HuH-7.5 (cell line): ENCODE data around the gene MYO1H.
A peak's percentile ranks its signal among the peaks of the same experiment; 100 is the strongest.
"Not testable (repeated sequence)": the region's sequence is repeated elsewhere in the genome, so short reads cannot be mapped to it uniquely, and the experiment has no call there.

Experiments used
- DNase-seq: peaks from one replicate; pipeline ENCODE4 v3.0.0; 2011; ENCODE audit warnings: low spot score

The MYO1H gene, protein sequence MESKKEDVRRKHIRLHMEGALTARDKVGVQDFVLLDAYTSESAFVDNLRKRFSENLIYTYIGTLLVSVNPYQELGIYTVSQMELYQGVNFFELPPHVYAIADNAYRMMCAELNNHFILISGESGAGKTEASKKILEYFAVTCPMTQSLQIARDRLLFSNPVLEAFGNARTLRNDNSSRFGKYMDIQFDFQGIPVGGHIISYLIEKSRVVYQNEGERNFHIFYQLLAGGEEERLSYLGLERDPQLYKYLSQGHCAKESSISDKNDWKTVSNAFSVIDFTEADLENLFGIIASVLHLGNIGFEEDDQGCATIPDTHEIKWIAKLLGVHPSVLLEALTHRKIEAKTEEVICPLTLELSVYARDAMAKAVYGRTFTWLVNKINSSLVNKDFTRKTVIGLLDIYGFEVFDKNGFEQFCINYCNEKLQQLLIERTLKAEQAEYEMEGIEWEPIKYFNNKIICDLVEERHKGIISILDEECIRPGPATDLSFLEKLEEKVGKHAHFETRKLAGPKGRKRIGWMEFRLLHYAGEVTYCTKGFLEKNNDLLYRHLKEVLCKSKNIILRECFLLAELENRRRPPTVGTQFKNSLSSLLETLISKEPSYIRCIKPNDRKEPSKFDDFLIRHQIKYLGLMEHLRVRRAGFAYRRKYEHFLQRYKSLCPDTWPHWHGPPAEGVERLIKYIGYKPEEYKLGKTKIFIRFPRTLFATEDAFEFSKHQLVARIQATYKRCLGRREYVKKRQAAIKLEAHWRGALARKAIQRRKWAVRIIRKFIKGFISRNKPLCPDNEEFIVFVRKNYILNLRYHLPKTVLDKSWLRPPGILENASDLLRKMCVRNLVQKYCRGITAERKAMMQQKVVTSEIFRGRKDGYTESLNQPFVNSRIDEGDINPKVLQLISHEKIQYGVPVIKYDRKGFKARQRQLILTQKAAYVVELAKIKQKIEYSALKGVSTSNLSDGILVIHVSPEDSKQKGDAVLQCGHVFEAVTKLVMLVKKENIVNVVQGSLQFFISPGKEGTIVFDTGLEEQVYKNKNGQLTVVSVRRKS

DNA sequence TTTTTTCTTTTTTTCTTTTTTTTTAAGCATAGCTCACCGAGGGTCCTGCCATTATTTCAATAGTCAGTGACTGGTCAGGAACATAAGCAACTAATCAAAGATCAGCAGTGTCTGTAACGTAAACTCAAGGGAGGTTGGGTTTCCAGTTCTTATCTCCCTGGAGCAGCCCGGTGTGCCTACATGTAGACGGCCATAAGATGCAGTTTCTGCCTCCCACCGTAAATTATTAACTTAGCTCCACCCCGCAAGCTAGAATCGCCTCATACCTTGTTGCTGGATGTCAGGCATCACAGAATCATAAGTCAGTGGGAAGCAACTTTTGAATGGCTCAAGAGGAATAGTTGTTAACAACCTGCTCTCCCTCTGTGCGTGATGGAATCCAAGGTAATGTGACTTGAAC lies at the start of gene MYO1H:
TSS of gene MYO1H (plus strand) at position 312 of the 400 bp plus-strand sequence. CDS start at position 373, 61 bp downstream.
- DNase-seq: no peak

DNA sequence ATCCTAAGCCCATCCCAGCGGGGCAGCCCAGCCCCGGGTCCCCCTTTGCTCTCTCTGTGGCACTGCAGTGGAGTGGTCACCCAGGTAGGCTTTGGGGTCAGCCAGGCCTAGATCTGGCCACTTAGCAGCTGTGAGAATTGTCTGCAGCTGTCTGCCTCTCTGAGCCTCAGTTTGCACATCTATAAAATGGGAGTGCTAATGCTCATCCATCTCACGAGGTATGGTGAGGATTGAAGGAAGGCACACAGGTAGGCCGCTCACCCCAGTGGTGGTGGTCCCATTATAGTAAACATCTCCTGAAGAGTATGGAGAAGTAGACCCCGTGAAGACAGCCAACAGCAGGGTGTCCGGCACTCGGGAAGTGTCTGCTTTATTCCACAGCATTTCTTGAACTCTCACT lies 47.9 kb upstream of the MYO1H start:
- no peak for DNase-seq

DNA sequence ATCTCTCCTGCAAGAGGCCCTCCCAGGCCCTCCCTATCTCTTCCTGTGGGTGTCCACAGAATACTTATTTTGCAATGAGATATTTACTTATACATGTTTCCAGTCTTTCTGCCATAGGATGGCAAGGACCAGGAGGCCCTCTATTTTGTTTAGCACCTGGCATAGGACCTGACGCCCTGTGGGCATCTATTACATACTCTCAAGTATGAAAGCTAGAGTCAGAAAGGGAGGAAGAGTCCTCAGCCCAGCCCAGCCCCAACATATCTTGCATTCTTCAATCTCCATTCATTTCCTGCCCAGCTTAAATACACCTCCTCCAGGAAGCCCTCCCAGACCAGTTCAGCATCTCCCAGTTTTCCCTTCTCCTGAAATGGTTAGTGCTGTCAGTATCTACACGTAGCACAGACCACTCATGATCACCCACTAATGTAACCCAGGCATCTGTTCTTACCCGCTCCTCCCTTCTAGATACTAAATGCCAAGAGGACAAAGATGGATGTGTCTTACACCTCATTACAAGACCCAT lies 46.0 kb upstream of the MYO1H start:
- peak; percentile 5 for DNase-seq

DNA sequence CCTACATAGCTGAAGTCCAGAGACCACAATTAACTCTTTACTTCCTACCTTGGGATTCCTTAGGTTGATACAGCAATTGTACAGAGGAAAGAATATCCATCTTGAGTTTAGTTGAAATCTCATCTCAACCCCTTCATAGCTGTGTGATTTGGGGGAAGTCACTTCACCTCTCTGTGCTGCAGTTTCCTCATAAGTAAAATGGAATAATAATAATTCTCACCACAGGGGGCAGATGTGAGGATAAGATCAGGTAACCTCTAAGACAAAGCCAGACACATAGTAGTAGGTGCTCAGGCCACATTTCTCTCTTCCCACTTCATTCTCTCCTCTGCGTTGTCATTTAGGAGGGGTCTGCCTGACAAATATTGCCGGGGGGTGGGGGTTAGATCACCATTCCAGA lies 45.3 kb upstream of the MYO1H start:
- DNase-seq: peak; percentile 26

DNA sequence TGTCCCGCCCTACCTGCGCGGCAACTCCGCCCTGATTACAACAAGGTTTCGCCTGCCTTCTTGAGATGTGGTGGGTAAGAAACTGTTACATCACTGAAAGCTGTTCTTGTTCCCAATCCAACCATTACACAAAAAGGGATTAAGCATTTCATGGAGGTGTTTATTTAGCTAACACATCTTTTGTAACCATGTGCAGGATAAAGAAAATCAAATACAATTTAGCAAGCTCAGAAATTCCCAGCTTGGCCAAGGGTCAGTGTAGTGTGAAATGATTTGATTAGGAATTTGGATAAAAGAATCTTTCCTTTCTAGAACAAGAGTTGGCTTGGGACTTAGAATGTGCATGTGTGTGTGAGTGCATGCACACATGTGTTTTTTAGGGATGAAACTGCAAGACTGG lies 44.9 kb upstream of the MYO1H start:
- peak; percentile 3 for DNase-seq

DNA sequence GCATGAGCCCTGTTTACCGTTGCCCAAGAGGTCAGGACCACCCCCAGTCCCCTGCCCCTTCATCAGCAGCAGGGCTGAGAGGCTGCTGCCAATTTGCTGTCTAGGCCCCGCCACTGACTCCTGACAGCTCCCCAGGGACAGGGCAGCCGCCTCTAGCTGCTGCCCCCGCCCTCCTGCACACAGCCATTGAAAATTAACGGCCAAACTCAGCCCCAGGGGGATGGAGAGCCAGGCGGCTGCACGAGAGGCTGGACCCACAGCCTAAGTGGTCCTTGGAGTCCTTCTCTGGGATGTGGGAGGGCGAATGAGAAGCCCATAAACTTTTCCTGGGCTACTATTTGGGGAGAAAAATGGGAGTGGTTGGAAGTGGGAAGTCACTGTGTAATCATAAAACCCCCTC lies 43.2 kb upstream of the MYO1H start:
- DNase-seq: no peak

DNA sequence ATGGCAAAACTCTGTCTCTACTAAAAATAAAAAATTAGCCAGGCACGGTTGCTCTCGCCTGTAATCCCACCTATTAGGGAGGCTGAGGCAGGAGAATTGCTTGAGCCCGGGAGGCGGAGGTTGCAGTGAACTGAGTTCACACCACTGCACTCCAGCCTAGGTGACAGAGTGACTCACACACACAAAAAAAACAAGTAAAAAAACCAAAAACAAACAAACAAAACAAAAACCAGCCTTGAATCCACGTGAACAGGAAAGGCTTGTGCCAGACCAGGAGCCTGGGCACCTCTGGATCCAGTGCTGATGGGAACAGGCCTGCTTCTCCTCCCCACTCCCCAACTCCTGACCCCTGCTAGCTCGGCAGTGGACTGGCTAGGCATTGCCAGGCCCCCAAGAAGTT lies 42.2 kb upstream of the MYO1H start:
- DNase-seq: no peak

DNA sequence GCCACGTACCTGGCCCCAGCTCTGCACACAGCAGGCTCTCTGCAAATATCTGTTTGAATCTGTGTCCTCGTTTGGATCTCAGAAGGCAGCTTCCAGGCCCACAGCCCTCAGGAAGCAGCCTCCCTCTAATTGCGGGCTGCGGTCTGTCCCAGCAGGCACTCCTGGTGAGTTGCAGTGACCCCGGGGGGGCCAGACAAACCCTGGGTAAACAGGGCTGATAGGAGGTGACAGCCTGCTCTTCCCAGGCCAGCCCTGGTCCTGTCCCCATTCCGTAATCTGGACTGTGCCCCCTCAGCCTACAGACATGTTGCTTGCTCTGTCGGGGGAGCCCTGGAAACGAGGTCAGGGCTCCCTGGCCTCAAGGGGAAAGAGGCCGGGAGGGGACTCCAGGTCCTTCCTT lies 40.6 kb upstream of the MYO1H start:
- DNase-seq: peak; percentile 70

DNA sequence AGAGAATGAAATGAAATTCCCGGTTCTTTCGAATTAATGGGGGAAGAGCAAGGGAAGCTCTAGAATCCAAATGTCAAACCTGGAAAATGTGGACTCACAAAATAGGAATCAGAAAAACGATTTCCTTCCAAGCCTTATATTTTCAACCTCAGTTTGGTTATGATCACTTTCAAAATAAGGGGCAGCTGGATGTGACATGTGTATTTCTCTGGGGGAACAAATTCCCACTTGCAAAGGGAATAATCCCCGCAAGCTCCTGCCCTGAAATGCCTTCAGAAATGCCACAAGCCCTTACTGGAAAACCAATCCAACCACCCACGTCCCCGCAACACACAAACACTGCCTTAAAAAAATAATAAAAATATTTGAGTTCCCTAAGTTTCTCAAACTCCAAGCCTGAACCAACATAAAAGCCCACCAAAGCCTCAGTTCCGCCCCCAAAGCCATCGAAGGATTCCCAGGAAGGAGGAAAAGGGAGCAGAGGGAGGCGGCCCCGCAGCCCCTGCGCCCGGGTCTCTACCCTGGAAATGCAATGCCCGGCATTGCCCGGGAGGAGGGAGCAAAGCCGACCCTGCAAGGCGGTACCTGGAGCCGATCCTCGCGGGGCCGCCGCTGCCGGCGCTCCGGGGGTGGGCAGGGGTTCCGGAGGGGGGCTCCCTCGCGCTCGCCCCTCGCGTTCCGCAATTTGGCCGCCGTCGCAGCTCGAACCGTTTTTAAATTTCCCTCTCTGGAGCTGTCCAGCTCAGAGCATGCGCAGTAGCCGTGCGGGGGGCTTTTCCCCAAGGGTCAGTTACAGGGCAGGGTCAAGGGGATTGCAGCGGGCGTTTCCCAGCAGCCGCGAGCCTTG lies 38.9 kb upstream of the MYO1H start, which contains the start of gene FOXN4:
TSS of gene FOXN4 (minus strand) at position 751 of the 847 bp plus-strand sequence. CDS start 963 bp downstream, outside the sequence.
- no peak for DNase-seq

DNA sequence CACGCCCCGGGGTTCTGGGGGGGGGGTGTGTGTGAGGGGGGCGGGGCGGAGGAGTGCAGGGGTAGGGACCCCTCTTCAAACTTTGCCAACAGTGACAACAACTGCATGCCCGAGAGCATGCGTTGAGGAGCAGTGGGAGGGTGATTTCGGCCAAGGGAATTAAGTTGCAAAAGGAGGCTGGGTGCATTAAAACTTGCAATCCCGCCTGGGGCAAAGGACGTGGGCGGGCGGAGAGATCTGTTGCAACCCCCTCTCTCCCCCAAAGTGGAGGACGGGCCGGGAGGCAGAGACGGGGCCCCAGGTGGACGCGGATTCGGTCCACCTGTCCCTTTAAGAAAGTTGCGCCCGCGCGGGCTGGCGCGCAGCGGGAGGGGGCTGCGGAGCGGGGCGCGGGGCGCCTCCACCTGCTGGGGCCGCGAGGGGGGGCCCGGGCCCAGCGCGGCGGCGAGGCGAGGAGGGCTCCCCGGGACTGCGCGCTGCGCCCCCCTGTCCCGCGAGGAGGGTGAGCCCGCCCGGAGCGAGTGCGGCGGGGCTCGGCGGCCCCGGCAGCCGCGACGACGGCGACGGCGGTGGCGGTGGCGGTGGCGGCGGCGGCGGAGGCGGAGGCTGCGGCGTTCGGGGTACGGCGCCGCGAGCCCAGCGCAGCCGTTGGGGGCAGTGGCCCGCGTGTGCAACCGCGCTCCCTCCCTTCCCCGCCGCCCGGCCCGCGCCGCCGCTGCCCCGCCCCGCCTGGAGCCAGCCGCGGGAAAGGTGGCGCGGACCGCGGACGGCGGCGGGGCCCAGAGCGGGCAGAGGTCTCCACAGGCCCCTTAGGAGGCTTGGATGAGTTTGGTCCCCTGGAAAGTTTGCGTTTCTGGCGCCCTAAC lies 38.1 kb upstream of the MYO1H start:
- DNase-seq: no peak

DNA sequence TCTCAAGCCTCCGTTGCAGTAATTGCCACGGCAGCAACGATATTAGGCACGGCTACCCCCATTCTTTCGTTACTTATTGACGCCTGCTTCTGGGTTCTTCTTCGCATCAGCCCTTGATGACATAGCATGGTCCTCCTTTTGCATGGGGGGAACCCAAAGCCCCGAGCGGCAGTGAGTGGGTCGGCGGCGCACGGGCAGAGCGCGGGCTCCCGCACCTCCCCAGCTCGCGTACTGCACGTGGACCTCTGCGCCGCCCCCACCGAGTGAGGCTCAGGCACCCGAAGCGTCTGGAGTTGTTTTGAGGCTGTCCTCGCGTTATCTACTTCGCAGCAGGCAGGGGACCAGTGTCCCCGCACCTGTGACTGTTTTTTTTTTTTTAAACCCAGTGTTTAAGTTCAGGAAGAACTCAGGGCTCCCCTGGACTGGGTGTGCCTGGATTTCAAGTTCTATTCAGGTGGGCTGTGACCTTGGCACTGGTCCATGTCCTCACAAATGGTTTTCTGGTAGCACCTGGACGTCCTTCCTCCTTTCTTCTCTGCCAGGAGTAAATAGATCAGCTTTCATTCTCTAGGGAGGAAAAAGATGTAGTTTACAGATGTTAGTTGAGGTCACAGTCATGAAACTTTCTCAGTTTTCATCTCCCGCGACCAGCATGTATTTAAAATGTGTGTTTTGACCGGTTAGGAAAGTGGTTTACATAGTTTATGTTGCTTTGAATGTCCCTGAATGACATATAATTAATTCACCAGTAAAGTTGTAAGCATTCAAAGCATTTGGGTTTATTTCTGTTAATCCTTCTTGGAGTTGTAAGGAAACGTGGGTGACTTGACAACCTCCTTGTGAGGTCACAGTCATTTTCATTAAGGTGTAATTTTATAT lies 37.2 kb upstream of the MYO1H start:
- DNase-seq: no peak

DNA sequence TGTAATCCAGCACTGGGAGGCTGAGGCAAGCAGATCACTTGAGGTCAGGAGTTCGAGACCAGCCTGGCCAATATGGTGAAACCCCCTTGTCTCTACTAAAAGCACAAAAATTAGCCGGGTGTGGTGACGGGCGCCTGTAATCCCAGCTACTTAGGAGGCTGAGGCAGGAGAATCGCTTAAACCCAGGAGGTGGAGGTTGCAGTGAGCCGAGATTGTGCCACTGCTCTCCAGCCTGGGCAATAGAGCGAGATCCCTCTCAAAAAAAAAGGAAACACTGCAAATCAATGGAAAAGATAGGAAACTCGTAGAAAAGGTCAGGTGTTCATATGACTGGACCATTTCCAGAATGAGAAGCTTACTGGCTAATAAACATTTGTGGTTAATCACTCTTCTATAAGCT lies 26.4 kb upstream of the MYO1H start:
- not testable (repeated sequence) for DNase-seq

DNA sequence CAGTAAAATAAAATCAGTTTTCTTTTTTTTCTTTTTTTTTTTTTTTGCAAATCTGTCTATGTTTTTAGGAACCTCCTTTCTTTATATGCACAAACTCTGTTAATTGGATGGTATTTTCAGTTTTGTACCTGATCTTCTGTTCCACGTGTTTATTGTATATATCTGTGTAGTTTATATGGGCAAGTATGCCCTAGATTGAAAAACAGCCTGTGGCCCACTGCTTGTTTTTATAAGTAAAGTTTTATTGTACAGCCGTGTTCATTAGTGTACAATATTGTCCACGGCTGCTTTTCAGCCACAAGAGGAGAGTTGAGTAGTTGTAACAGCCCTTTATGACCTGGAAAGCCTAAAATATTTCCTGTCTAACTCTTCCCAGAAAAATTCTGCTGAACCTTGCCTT lies 18.7 kb upstream of the MYO1H start:
- DNase-seq: no peak

DNA sequence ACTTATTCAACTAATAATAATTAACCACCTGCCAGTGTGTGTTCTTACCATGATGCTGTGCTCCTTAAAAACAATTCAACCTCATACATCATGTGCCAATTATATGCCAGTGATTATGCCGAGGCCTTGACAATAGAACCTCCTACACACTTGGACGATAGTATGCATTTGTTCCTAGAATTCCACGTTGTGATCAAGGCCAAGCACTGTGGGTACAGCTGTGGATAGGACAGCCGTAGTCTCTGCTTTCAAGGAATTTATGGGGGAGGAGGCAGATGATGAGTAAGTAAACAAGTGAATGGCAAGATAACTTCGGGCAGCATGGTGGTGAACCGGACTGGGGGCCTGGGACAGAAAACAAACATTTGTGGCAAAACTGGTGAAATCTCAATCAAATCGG lies 18.0 kb upstream of the MYO1H start:
- no peak for DNase-seq

DNA sequence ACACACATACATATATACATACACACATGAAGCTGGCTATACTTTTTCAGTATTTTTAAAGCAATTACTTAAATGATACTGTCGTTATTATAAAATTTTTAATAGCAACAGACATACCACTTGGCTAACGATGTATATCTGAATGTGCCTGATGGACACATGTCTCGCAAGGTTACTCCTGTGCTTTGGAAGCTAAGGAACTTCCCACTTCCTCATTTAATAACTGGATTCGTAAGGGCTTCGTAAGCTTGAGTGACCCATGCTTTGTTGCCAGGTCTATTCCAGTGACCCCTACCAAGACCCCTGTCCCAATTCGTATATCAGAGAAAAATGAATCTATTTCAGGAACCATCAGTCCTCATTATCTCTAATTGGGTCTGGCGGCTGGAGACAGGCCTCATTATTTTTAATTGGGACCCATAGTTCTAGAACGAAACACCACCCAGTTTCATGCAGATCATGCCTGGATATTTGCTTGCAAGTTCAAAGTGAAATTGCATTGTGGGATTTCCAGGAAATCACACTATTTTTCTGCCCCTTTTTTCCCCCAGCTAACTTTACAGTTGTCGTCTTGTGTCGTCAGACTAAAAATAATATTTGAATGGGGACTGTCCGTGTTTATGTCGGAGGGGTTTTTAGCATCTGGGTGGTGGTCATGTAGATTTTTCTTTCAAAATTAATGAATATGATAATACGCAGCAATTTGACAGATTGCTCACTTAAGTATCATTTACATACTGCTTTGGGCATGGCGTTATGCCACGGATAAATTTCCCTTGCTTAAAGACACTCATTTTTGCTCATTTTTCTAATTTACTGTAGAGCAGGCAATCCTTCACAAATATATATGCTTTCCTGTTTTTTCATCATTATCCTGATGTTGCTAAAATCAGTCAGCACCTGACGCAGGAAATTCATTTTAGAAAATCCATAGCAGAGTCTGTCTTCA lies 17.1 kb upstream of the MYO1H start:
- no peak for DNase-seq

DNA sequence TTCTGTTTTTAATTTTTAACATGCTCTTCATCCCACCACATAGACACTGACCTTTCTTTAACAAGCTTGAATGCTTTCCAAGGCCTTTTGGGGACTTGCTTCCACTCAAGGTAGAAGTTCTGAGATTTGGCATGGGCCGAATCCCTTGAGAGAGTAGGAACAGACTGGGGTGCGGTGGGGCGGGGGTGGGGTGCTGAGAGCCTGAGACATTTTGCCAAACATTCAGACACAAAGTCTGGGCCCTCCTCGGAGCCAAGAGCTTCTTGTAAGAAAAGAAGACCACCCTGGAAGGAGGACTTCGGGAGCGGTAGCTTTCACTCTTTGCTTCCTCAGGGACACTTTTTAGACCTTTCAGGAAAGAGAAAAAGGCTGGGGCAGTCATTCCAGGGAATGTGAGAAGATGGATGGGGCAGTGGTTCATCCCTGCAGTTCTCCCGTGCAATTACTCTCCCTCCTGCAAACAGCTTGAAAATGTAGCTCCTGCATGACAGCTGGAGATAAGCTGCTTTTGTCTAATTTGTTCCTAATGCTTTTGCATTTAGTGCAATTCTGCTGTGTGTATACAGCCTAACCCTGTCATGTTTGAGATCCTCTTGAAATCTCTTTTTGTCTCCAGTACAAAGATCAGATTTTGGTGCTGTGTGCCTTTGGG lies 16.3 kb upstream of the MYO1H start:
- DNase-seq: no peak

DNA sequence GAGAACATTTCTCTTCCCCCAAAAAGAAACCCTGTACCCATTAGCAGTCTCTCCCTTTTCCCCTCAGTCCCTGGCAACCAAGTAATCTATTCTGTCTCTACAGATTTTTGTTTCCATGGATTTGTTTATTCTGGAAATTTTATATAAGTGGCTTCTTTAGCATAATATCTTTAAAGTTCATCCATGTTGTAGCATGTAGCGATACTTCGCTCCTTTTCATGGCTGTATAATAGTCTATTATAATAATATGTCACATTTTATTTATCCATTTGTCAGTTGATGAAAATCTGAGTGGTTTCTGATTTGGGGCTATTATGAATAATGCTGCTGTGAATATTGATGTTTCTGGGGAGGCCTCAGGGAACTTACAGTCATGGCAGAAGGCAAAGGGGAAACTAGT lies 12.8 kb upstream of the MYO1H start:
- DNase-seq: no peak

DNA sequence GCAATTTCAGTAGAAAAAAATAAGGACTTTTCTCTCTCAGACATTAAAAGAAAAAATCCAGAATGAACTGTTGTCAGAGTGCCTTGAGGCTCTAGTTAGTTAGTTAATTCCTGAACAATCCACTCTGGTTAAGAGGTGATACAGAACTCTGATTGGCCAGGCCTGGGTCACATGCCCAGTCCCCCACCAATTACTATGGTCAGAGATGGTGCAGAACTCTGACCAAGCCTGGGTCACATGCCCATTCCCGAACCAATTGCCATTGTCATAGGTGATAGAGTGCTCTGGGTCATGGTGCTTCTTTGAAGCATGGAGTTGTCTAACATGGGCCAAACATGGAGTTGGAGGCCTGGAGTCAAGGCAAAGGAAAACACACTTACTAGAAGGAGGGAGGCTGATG lies 11.1 kb upstream of the MYO1H start:
- DNase-seq: no peak
